GM21515 (cell line): ENCODE results near the gene HS3ST3A1.

Experiments
- ATAC-seq: cut with Tn5 transposase; IDR thresholded peaks from one replicate; pipeline ENCODE4 v1.9.1; 2021; ENCODE audit not compliant: unreplicated experiment

Gene HS3ST3A1

DNA sequence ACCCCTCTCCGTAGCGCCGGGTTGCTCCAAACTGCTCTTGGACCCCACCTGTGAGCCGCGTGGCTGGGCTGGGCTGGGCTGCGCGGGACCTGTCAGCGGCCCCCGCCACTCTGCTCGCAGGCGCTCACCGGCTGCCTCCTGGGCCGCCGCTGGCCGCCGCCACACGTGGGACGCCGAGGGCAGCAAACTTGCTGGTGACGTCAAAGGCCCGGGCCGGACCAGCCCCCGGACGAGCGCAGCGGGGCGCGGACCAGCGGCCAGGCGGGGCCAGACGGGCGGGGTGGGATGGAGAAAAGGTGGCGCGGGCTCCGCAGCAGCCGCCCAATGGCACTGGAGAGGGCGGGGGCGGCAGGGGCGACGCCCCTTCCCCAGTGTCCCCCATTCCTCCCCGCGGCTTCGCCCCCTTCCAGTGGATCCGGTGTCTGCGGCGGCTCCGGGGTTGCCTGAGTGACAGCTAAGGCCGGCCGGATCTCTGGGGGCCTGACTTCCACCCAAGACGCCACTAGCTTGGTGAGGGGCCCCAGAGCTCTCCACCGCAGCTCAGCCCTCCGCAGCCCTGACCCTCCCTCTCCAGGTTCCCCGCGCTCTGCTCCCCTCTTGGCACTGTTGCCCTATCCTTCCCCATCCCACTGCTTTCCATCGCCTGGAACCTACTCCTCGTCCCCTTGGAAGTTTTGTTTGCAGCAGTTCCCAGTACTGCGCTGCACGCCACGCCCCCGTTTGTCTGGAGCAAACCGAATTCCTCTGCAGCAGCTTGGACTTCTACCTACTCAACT, at the start of gene HS3ST3A1:
TSS of gene HS3ST3A1 (minus strand) at position 154 of the 776 bp plus-strand sequence. CDS start 800 bp downstream, outside the sequence.
- ATAC-seq = no peak

- ATAC-seq = no peak
Observed at GRCh38 chr17:13650096-13650675, 48.5 kb upstream of the HS3ST3A1 start.

GRCh38 chr17:13647543-13648021, 45.9 kb upstream of the HS3ST3A1 start:
- no peak for ATAC-seq

DNA sequence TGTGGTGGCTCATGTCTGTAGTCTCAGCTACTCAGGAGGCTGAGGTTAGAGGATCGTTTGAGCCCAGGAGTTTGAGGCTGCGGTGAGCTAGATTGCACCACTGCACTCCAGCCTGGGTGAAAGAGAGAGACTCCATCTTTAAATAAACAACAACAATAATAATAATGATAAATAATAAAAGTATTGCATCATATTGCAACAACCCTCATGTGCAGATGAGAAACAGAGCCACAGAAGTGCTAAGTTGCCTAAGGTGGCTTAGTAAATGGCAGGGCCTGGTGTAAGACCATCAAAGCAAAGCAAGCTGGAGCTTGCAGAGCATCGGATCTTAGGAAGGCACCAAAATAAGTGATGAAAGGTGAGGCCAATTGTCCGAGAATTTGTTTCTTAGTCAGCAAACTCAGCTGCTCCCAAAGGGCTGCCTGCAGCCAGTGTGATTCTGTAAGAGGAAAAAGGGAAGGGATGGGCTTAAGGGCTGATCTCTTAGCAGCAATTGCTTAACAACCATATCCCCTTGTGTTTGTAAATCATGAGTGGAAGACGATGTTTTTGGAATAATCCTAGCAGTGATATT, 45.3 kb upstream of the HS3ST3A1 start:
- no peak for ATAC-seq

DNA sequence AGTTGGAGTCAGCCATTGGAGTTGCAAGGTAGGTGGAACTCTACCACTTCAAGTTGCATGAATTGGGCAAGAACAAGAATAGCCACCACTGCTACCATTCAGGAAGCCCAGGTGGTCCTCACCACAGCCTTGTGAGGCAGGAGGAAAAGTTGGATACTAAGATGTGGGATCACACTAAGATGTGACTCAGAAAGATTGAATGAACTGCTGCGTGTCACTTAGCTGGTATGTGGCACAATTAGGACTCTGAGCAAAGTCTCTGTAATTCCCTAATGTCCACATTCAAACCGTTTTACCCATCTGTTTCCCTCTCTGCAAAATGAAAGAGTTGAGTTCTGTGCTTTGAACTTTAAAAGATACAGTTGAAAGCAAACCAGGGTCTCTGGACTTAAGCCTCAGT, 44.7 kb upstream of the HS3ST3A1 start:
- ATAC-seq = no peak

DNA sequence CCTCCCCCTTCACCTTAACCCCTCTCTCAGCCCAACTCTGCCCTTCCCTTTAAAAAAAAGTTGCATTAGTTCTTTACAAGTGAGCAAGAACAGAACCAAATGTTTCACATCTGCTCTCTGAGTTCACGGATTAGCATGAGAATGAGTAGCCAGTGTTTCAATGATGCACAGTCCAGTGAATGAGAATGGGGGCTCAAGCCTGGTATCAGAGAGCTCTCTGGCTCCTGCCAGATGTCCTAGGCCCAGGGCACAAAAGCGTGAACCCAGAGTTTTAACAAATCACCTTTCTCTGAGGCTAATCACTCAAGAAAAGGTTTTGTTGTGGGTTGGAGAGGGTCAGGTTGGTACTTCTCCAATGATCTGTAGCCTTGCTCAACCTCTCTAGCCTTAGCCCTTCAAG, 41.5 kb upstream of the HS3ST3A1 start:
- ATAC-seq = no peak

DNA sequence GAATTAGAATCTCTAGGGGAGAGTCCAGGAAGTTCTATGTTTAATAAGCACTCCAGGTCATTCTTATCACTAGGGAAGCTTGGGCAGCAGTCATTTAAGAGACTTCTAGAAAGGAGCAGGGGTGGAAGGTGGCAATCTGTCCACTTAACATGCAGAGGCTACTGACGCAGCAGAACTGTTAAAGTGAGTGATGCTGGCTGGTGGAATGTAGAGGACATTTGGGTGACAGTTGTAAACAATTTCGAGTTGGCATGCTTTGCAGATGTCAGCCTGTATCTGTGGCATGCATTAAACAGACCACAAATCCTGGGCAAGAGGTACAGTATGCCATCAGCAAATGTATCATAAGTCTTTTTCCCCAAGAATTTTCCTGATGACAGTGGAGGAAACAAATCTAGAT, 40.5 kb upstream of the HS3ST3A1 start:
- no peak for ATAC-seq

- ATAC-seq = no peak
Observed at GRCh38 chr17:13640551-13640950, 38.8 kb upstream of the HS3ST3A1 start.

- no peak for ATAC-seq
Observed at GRCh38 chr17:13638855-13639458, 37.2 kb upstream of the HS3ST3A1 start.

GRCh38 chr17:13636951-13637350, 35.2 kb upstream of the HS3ST3A1 start:
- no peak for ATAC-seq

DNA sequence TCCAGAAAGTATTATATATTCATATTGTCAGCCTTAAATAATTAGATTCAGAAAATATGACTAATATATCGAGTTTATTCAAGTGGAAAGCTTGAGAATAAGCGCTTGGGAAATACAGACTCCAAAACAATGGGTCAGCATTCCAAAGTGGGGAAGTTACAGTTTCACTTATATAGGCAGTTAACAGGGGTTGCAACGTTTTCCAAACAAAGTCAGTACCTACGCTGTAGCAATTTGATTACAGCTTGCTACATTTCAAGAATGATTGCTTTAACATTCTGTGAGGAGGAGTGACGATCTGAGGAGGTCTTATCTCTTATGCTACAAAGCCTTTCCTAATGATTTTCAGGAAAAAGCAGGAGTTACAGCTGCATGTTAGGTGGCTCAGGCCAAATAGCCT, 34.2 kb upstream of the HS3ST3A1 start:
- no peak for ATAC-seq

- ATAC-seq = no peak
Observed at GRCh38 chr17:13634021-13634420, 32.3 kb upstream of the HS3ST3A1 start.

GRCh38 chr17:13631529-13631928, 29.8 kb upstream of the HS3ST3A1 start:
- ATAC-seq = no peak

- ATAC-seq = no peak
Observed at GRCh38 chr17:13626703-13627102, 25.0 kb upstream of the HS3ST3A1 start.

DNA sequence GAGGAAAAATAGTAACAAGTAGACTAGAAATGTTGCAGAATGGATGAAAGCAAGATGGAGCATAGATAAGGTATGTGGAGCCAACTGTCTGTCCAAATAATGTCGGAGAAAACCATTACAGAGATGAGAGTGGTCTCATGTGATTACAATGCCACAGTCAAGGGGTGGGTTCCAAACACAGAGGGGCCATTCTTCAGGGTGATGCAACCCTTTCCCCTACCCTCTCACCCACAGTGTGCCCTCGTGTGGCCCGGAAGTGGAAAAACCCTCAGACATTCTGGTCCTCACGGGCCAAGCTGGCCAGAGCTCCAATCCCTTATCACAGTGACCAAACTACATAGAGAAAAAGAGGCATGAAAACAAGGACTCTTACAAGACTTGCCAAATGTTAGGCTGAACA, 17.7 kb upstream of the HS3ST3A1 start:
- no peak for ATAC-seq

DNA sequence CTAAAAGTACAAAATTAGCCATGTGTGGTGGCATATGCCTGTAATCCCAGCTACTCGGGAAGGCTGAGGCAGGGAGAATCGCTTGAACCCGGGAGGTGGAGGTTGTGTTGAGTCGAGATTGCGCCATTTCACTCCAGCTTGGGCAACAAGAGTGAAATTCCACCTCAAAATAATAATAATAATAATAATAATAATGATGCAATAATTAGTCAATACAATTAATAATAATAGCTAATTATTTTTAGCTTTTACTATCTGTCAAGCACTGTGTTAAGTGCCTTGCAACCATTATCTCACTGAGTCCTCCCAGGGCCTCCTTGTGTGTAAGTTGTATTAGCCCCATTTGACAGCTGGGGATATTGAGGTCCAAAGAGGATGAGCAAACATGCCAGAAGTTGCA, 14.3 kb upstream of the HS3ST3A1 start:
- ATAC-seq = no peak

GRCh38 chr17:13609941-13610340, 8.2 kb upstream of the HS3ST3A1 start:
- ATAC-seq = no peak

DNA sequence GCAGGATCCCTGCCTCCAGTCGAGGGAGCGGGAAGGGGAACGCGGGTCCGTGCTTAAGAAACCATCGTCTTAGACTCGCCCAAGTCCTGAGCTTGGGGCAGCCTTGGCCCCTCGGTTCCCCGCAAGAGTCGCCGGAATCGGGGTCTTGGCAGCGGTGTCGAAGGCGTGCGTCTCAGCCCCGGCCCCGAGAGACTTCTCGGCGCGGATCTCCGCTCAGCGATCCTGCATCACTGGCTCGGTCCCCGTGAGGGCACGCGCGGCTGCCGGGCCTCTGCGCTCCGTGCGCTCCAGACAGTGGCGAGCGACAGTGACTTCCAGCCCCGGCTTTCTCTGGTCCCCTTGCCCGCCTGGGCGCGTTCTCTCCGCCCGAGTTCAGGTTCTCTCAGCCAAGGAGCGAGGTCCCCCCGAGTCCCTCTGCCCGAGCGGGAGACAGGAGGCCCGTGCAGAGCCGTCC, 380 bp downstream of the HS3ST3A1 start:
- no peak for ATAC-seq

DNA sequence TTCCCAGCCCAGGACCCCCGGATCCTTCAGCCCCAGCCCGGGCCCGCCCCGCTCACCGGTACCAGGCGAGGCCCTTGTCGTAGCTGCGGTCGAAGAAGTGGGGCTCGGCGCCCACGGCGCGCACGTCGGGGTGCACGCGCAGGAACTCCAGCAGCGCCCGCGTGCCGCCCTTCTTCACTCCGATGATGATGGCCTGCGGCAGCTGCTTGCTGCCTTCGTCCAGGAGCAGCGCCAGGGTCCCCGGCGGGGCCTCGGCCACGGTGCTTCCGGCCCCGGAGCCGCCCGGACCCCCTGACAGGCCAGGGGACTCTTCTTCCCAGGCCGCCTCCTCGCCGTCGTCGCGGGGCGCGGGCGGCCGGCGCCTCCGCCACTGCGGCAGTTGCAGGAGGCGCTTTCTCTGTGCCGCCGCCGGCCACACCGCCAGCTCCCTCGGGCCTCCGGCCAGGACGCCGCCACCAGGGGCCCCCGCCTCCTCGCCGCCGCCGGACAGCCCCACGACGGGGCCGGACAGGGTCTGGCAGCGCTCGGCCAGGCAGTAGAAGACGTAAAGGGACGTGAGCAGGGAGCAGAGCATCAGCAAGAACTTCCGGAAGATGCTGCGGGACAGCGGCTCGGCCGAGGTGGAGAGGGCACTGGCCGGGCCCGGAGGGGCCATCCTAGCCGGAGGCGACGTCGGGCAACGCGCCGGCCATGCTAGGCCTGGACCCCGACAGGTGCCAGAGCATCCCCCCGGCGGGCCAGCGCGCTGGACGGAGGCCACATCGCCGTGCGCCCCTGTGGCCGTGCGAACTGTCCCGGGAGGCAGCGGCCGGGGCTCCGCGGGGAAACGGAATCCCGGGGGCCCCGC, 1.0 kb downstream of the HS3ST3A1 start:
- ATAC-seq = no peak

GRCh38 chr17:13599864-13600263, 1.9 kb downstream of the HS3ST3A1 start:
- no peak for ATAC-seq

- ATAC-seq = no peak
Observed at GRCh38 chr17:13599168-13599577, 2.6 kb downstream of the HS3ST3A1 start.
